Activated CD4-positive, alpha-beta T cell treated with anti-CD3 and anti-CD28 coated beads, Interleukin-2, amount 50 U/mL, for 16 hours (primary cell): ENCODE measurements around the gene RNGTT.
"Not testable (repeated sequence)": the region's sequence is repeated elsewhere in the genome, so short reads cannot be mapped to it uniquely, and the experiment has no call there.

Source experiments
- DNase-seq: peaks from one replicate; pipeline ENCODE4 v3.0.0-alpha.2; 2020

Gene RNGTT

DNA sequence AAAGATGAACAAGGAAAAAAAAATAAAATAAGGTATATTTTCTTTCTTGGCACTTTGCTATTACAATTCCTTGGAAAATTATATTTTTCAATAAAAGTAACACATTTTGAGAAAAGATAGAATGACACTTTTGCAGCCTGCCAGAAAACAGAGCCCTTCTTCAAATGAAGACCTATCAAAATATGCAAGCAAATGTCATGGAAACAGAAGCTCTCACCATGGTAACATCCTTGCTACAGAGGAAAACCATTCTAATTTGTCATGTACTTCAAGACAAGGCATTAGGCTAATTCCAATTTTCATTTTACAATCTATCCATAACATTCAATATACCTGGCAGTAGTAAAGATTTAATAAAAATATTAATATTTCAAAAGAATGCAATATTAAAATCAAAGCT, 177.9 kb downstream of the RNGTT start:
- DNase-seq: no peak

DNA sequence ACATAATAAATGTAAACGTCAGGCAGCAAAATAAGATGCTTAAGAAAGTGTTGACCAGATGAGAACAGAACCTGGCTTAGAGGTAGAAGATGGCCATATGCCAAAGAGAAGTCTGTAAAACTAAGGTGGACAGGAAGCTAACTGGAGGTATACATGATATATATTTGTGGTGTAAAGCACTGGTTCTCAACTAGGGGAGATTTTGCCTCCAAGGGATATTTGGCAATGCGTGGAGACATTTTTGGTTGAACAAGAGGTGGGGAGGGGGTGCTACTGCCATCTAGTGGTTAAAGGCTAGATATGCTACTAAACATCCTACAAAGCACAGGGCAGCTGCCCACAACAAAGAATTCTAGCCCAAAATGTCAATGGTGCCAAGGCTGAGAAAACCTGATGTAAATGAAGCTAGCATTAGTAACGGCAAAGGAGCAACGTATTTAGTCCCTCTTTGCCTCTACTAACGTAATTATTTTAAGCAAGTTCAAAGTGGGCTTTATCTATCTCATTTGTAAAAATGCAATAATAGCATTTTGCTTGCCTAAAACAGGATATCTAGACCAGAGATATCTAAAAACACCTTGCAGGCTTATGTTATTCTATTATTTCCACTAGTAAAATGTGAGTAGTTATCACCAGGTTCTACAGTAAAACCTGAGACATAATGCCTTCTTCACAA, 182.6 kb downstream of the RNGTT start:
- peak; percentile 72 for DNase-seq

DNA sequence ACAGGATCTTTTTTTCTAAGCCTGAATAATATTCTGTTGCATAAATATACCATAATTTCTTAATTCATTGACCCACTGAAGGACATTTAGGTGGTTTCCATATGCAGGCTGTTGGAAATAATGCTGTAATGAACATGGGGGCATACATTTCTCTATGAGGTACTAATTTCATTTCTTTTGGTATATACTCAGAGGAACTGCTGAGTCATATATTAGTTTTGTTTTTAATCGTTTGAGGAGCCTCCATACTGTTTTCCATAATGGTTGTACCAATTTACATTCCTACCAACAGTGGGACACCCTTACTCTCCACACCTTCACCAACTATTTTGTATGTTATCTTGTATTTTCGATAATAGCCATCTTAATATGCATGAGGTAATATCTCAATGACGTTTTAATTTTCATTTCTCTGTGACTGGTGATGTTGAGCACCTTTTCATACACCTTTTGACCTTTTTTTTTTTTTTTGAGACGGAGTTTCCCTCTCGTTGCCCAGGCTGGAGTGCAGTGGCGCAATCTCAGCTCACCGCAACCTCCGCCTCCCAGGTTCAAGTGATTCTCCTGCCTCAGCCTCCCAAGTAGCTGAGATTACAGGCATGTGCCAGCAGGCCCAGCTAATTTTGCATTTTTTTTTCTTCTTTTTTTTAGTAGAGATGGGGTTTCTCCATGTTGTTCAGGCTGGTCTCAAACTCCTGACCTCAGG, 187.4 kb downstream of the RNGTT start:
- peak; percentile 58 for DNase-seq

DNA sequence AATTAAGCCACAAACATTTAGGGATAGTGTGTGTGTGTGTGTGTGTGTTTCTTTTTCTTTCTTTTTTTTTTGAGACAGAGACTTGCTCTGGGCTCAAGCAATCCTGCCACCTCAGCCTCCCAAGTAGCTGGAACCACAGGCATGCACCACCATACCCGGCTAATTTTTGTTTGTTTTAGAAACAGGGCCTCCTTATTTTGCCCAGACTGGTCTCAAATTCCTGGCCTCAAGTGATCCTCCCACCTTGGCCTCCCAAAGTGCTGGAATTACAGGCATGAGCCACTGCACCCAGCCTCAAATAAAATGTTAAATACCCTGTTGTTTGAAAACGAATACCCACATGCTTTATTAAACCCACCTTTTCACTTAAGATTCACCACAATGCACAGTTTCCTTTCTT, 195.3 kb downstream of the RNGTT start:
- DNase-seq: not testable (repeated sequence)

DNA sequence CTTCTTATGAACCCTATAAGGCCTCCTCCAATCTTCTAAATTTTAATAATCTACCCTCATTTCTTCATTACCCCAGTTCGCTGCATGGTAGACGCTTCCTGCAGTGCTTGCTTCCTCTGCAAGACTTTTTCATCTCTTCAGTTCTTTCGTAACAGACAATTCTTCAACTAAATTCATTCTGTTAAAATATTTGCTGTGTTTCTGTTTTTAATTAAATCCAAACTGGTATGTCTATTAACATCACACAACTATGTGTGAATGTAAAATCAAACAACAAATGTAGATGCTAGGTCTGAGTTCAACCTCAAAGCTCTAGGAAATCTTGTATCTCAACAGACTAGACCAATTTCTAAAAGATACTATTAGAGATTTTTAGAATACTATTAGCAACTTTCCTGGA, 199.3 kb downstream of the RNGTT start:
- DNase-seq: no peak

DNA sequence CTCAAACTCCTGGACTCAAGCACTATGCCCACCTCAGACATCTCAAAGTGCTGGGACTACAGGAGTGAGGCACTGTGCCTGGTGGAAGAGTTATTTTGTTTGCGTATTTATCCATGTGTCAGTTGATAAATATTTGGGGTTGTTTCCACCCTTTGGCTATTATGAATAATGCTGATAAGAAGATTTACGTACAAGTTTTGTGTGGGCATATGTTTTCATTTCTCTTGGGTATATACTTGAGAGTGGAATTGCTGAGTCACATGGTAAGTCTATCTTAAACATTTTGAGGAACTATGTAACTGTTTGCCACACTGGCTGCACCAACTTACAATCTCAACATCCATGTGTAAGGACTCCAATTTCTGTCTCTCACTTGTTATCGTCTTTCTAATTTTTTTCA, 200.3 kb downstream of the RNGTT start:
- no peak for DNase-seq

DNA sequence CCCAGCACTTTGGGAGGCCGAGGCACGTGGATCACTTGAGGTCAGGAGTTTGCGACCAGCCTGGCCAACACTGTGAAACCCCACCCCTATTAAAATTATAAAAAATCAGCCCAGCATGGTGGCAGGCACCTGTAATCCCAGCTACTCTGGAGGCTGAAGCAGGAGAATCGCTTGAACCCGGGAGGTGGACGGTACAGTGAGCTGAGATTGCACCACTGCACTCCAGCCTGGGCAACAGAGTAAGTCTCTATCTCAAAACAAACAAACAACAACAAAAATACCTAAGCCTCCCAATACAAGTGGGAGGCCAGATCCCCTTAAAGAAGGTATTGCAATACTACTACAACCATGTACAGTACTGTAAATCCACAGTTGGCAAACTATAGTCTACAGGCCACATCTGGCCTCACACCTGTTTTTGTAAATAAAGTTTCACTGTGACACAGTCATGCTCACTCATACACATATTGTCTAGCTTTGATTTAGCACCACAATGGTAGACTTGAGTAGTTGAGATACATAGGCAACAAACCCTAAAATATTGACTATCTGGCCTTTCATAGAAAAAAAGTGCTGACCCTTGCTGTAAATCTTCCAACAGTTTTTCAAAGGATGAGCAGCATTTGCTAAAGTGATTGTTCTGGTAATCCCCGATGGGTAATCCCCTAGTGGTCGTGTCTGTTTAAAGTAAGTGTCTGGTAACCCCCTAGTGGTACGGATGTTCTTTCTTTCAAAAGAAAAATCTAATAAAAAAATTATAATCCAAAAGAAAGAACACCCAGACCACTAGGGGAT, 202.0 kb downstream of the RNGTT start:
- peak; percentile 43 for DNase-seq

DNA sequence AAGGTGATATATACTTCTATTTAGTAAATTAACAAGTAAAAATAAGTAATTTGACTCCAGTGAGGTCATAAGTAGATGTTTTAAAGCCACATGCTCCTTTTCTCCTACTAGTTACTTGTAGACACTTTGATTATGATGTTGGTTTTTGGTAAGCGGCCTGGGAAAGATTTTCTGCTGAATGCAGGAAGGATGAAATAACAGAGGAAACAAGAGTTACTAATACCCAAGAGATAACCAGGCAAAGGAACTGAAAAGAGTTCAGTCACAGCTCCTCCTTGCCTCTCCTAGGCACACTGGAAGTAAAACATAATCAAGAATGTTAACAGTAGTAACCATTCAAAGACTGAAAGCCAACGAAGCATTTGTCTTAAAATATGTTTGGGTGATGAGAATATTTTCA, 203.3 kb downstream of the RNGTT start:
- no peak for DNase-seq

DNA sequence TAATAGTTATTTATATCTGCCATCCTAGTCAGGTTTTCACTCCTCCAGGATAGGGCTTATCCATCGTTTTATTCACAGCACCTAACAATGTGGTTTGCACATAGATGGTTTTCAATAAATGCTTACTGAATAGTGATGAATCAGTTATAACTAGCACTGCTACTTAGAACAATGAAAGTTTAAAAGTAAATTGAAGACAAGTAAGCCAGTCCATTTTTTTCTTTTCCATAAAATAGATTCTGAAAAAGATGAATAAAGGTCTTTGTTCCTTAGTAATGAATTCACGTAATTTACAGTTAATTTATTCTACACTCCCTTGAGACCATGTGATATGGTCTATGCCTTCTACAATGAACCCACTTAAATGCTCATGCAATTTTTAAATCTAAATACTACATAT, 212.5 kb downstream of the RNGTT start:
- no peak for DNase-seq

GRCh38 chr6:88749849-88750248, 213.6 kb downstream of the RNGTT start:
- DNase-seq: no peak

- DNase-seq: no peak
Measured at GRCh38 chr6:88748141-88748540, 215.3 kb downstream of the RNGTT start.

DNA sequence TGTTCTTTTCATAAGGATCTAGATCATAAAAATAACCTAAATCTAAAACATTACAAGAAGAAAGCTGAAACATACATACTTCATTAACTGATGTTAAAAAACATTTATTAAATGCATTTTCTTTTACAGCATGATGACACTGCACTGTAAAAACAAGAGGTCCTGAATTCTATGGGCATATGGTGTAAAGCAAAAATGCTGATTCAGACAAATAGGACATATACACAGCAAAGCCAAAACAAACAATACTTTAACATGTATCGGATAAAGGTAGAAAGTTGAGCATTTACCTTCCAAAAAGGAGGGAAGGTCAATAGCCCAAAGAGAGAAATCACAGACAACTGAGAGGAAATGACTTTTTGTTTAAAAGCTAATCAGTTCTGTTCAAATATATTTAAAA, 221.5 kb downstream of the RNGTT start:
- DNase-seq: no peak

- no peak for DNase-seq
Measured at GRCh38 chr6:88741071-88741470, 222.3 kb downstream of the RNGTT start.

DNA sequence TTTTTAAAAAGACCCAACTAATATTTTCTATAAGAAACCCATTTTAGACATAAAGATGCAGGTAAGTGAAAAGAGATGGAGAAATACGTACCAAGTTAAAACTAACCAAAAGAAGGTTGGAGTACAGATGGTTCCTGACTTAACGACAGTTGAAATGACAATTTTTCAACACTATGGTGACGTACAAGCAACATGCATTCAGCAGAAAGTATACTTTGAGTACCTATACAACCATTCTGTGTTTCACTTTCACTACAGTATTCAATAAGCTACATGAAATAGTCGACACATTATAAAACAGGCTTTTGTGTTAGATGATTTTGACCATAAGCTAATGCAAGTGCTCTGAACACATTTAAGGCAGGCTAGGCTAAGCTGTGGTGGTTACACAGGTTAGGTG, 228.9 kb downstream of the RNGTT start:
- DNase-seq: no peak

GRCh38 chr6:88730611-88731011, 232.8 kb downstream of the RNGTT start:
- DNase-seq: no peak

DNA sequence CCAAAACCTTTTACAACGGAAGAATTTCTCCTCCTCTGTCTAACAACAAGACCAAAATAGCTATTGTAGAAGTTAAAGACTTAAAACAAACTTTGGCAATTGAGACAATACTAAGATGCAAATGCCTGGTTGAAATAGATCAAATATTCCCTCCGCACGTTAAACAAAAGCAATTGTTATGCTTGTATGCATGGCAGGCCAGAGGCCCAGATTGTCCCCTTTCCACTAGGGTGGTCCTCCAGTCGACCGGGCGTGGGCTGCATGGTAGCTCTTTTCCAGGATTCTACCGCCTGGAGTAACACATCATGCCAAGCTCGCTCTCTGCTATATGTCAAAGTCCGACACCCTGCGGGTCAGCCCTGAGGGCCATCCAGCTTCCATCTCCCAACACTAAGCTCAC, 234.7 kb downstream of the RNGTT start:
- DNase-seq: no peak

DNA sequence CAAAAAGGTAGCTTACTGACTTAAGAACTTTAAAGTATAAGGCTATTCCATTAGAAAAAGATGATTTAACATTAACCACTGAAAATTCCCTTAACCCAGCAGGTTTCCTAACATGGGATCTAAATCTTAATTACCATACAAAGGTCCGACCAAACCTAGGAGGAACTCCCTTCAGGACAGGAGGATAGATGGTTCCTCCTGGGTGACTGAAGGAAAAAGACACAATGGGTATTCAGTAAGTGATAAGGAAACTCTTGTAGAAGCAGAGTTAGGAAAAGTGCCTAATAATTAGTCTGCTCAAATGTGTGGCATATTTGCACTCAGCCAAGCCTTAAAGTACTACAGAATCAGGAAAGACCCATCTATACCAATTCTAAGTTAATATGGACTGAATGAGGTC, 237.0 kb downstream of the RNGTT start:
- DNase-seq: not testable (repeated sequence)

- peak; percentile 4 for DNase-seq
Measured at GRCh38 chr6:88725111-88725975, 238.1 kb downstream of the RNGTT start.

- DNase-seq: no peak
Measured at GRCh38 chr6:88722686-88723085, 240.7 kb downstream of the RNGTT start.

- DNase-seq: not testable (repeated sequence)
Measured at GRCh38 chr6:88716399-88716798, 247.0 kb downstream of the RNGTT start.

GRCh38 chr6:88712243-88712936, 251.0 kb downstream of the RNGTT start:
- peak; percentile 10 for DNase-seq

GRCh38 chr6:88709819-88710246, 253.6 kb downstream of the RNGTT start:
- no peak for DNase-seq
